Suprapubic skin (tissue), 4 donors: ENCODE results near the gene DVL1. TPM values are rescaled to one million over a fixed set of nuclear protein-coding genes. Genes with fewer than 3 reads are reported as not detected.
"Not testable (repeated sequence)": the region's sequence is repeated elsewhere in the genome, so short reads cannot be mapped to it uniquely, and the experiment has no call there.

Experiments
- DNase-seq, 2 donors: peaks; one replicate each; pipeline ENCODE4 v3.0.0-alpha.2; 2019; ENCODE audit warnings: low spot score in 2 of 2
- H3K27ac ChIP-seq: fragments of 200-600 bp; sonication (generic); one replicate; pipeline ENCODE4 v1.5.1; 2019
- H3K27me3 ChIP-seq: fragments of 200-600 bp; sonication (generic); one replicate; pipeline ENCODE4 v1.5.1; 2019
- H3K36me3 ChIP-seq: fragments of 200-600 bp; sonication (generic); one replicate; pipeline ENCODE4 v1.5.1; 2019
- H3K4me1 ChIP-seq: fragments of 200-600 bp; sonication (generic); one replicate; pipeline ENCODE4 v1.5.1; 2019
- H3K4me3 ChIP-seq: fragments of 200-600 bp; sonication (generic); one replicate; pipeline ENCODE4 v1.5.1; 2019; ENCODE audit warnings: mild to moderate bottlenecking
- H3K9me3 ChIP-seq: fragments of 200-600 bp; sonication (generic); one replicate; pipeline ENCODE4 v1.5.1; 2019
- CTCF ChIP-seq, 2 donors: fragments of 200-600 bp in 1 of 2; fragments of 450-650 bp in 1 of 2; sonication (generic) in 1 of 2; IDR thresholded peaks; one replicate each; pipeline ENCODE4 v1.5.1; 2016 to 2019; ENCODE audit warnings: antibody characterized with exemption in 2 of 2, mild to moderate bottlenecking in 1 of 2, moderate library complexity in 1 of 2
- EP300 ChIP-seq: sonication (generic); formaldehyde crosslinking; IDR thresholded peaks from one replicate; pipeline ENCODE4 v1.6.1; 2017; ENCODE audit warnings: antibody characterized with exemption
- POLR2A ChIP-seq, 2 donors: fragments of 450-650 bp; IDR thresholded peaks; one replicate each; pipeline ENCODE4 v1.6.1; 2017; ENCODE audit warnings: antibody characterized with exemption in 2 of 2, mild to moderate bottlenecking in 2 of 2, moderate library complexity in 2 of 2
- POLR2AphosphoS5 ChIP-seq, 3 donors: sonication (generic); formaldehyde crosslinking; IDR thresholded peaks; one replicate each; pipeline ENCODE4 v1.6.1; 2017; ENCODE audit warnings: antibody characterized with exemption in 3 of 3
- WGBS: methylation state at CpG from one replicate; pipeline ENCODE4 v1.1.5; 2018; 5-methylcytosine and 5-hydroxymethylcytosine counted together
- total RNA-seq, 4 donors: library from RNA; depleted of rRNA; stranded (reverse); fragments of >200 nt; gene quantifications; one replicate each; pipeline ENCODE4 v1.1.0, GENCODE V29; 2016

The DVL1 gene
- total RNA-seq, 4 donors from 2014 or later = 99.4 to 151 (median 106) TPM

GRCh38 chr1:1387098-1388077 lies 38.2 kb upstream of the DVL1 start:
- no peak overlapping the region for H3K4me3 ChIP-seq
- peaks cover 75% of the 10 kb centered on the region for H3K36me3 ChIP-seq
- H3K27ac ChIP-seq = no peak overlapping the region
- H3K9me3 ChIP-seq = no peaks in the 10 kb centered on the region
- H3K4me1 ChIP-seq = no peaks in the 10 kb centered on the region
- H3K27me3 ChIP-seq = no peaks in the 10 kb centered on the region
- no peak for TF ChIP-seq EP300
- TF ChIP-seq POLR2A (IDR thresholded peaks at IDR 0.05) = no peak
- no peak for TF ChIP-seq POLR2AphosphoS5 (IDR thresholded peaks at IDR 0.05)
- no peak for TF ChIP-seq CTCF (IDR thresholded peaks at IDR 0.05)
- no peak for DNase-seq
- WGBS = 94% methylated on average over 34 of the region's 50 CpGs

GRCh38 chr1:1385931-1386330 lies 36.7 kb upstream of the DVL1 start:
- WGBS = 98% methylated on average over 7 of the region's 8 CpGs
- no peak for TF ChIP-seq CTCF (IDR thresholded peaks at IDR 0.05)
- no peak for TF ChIP-seq EP300
- TF ChIP-seq POLR2AphosphoS5 (IDR thresholded peaks at IDR 0.05) = no peak
- no peak for TF ChIP-seq POLR2A (IDR thresholded peaks at IDR 0.05)

GRCh38 chr1:1385339-1385738 lies 36.1 kb upstream of the DVL1 start:
- peaks cover 62% of the 10 kb centered on the region for H3K36me3 ChIP-seq
- 89% methylated on average over 20 of the region's 29 CpGs for WGBS

More at GRCh38 chr1:1385931-1386330, 36.7 kb upstream of the DVL1 start:
- H3K27me3 ChIP-seq = no peaks in the 10 kb centered on the region
- no peaks in the 10 kb centered on the region for H3K4me1 ChIP-seq
- H3K36me3 ChIP-seq = peaks cover 68% of the 10 kb centered on the region
- H3K27ac ChIP-seq = no peak overlapping the region
- H3K4me3 ChIP-seq = no peak overlapping the region
- no peak for DNase-seq
- H3K9me3 ChIP-seq = no peaks in the 10 kb centered on the region

GRCh38 chr1:1381294-1381693 lies 32.1 kb upstream of the DVL1 start:
- no peak for TF ChIP-seq CTCF (IDR thresholded peaks at IDR 0.05)
- no peak for TF ChIP-seq EP300
- no peak for TF ChIP-seq POLR2AphosphoS5 (IDR thresholded peaks at IDR 0.05)
- no peak for TF ChIP-seq POLR2A (IDR thresholded peaks at IDR 0.05)
- H3K27ac ChIP-seq = no peak overlapping the region
- H3K9me3 ChIP-seq = no peaks in the 10 kb centered on the region
- H3K36me3 ChIP-seq = peaks cover 22% of the 10 kb centered on the region
- WGBS = no CpG with 5 or more reads among the region's 8 CpGs
- DNase-seq = no peak
- no peak overlapping the region for H3K4me3 ChIP-seq
- H3K27me3 ChIP-seq = no peaks in the 10 kb centered on the region
- peaks cover 5% of the 10 kb centered on the region for H3K4me1 ChIP-seq

More at GRCh38 chr1:1385339-1385738, 36.1 kb upstream of the DVL1 start:
- H3K4me1 ChIP-seq, H3K27ac ChIP-seq, H3K9me3 ChIP-seq, H3K4me3 ChIP-seq, H3K27me3 ChIP-seq, DNase-seq: not testable (repeated sequence)

- H3K27me3 ChIP-seq = no peaks in the 10 kb centered on the region
- peaks cover 9% of the 10 kb centered on the region for H3K4me1 ChIP-seq
- H3K9me3 ChIP-seq = no peaks in the 10 kb centered on the region
- WGBS = 84% methylated on average over 5 of the region's 16 CpGs
- H3K27ac ChIP-seq = no peak overlapping the region
- peaks cover 17% of the 10 kb centered on the region for H3K36me3 ChIP-seq
- DNase-seq = no peak
- no peak overlapping the region for H3K4me3 ChIP-seq
- TF ChIP-seq POLR2AphosphoS5 (IDR thresholded peaks at IDR 0.05) (no peak), POLR2A (IDR thresholded peaks at IDR 0.05) (no peak), EP300 (no peak), CTCF (IDR thresholded peaks at IDR 0.05) (no peak)
Measured at GRCh38 chr1:1380860-1381259, 31.6 kb upstream of the DVL1 start.
